Measurements from ENCODE around the gene S100A4. TPM values are rescaled to one million over a fixed set of nuclear protein-coding genes. Genes with fewer than 3 reads are reported as not detected.

Gene S100A4
- total RNA-seq, 1 experiment from 2014 or later: 12.3 TPM

DNA sequence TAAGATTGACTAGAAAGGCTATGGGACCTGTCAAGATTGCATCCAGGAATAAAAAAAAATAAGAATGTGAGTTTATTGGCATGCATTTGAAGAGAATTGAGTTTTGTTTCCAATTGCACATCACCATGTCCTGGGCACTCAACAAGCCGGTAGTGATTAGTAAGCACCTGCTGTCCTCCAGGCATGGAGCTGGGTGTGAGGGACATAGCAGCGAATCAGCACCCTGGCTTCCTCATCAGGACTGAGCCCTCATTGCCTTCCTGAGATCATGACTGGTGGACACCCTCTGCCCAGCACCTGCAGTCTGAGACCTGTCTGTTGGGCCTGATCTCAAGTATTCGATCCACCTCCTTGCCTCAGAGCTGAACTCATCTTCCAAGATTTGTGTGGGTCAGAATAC is 36.6 kb downstream of the S100A4 start:
- DNase-seq (ENCODE audit: low read depth): no peak

DNA sequence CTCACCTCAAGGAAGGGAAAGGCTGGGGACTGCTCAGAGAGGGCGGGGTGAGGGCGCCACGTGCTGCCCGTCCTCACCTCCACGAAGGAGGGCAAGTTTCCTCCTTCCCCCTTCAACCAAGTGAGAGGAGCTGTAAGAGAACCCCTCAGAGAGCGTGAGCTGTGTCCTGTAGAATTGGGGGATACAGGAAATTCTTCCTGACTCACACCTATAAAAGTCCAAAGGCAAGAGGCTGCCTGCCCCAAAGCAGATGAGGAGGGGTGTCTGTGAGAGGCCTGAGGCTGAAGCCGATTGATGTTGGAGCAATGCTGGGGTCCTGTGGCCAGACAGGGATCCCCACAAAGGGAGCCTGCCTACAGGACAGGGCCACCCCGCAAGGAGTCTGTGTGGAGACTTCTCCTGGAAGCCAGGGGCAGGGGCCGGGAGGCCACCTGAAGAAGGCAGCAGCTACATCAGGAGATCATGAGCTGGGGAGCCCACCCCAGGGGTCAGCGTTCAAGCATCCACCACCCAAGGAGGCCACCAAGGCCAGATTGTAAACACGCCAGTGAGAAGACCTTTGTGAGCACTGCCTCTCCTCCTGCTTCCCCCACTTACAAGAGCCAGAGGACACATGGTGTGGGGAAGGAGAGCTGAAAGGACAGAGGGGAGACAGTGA is 37.6 kb downstream of the S100A4 start:
- peak; percentile 38 for DNase-seq (ENCODE audit: low read depth)

DNA sequence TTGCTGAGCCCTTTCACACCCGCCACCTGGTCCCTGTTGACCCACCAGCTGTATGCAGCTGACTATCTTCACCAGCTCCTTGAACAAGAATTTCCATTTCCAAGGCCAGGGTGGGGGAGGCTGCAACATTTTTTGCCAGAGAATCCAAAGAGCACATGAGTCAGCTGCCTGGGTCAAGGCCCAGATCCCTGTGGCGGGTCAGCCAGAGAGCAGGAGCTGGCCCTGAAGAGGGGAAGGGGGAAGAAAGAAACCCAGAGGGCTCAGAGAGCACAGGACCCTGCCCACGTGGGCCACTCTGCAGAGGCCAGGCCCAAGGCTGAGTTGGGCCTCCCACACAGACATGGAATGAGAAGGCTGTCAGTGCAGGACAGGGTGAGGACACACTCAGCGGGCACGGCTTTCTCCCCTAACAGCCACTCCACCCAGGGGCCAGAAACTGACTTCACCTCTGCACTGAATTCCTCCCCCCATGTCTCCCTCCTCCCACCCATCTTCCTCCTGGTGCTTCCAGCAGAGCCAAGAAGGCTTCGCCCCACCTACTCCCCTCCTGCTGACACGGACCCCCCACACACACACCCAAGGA is 38.7 kb downstream of the S100A4 start:
- peak; percentile 94 for DNase-seq (ENCODE audit: low read depth)

DNA sequence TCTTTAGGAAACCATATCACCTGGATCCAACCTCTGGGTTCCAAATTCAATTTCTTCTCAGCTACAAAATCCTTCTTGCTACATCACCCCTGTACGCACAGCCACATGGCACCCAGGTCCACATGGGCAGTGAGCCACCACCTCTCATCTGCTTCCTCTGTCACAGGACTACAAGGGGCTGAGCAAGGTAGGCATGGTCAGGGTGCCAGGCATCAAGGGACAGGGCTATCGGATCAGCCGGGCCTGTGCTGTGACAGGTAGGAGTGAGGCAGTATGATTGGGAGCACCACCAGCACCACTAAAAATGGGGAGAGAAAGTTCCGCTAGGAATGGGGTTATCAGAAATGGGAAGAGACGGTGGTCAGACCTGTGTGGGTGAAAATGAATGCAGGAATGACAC is 39.2 kb downstream of the S100A4 start:
- no peak for DNase-seq (ENCODE audit: low read depth)

DNA sequence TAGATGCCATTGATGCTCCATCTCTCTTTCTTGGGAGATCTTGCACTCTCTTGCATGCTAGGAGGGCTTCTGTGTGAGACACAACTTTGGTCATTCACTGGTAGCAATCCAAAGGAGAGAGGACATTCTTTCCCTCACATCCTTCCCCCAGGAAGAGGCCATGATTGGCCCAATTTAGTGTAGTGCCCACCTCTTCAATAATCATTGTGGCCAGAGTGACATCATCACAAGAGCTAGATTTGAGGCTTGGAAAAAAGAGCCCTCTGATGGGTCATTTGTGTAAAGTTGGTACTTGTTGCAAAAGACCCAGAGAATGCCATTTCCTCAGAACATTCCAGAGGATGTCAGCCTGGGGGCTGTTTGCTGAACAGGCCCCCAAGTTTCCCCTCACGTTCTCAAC is 40.0 kb downstream of the S100A4 start:
- peak; percentile 43 for DNase-seq (ENCODE audit: low read depth)

DNA sequence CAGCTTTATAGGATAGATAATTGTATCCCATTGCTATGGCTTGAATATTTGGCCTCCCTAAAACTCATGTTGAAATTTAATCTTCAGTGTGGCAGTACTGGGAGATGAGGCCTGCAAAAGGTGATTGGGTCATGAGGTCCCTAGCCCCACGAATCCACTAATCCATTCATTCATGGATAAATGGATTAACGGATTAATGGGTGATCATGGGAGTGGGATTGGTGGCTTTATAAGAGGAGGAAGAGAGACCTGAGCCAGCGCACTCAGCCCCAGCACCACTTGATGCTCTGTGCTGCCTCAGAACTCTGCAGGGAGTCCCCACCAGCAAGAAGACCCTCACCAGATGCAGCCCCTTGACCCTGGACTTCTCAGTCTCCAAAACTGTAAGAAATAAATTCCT is 41.8 kb downstream of the S100A4 start:
- DNase-seq (ENCODE audit: low read depth): no peak

DNA sequence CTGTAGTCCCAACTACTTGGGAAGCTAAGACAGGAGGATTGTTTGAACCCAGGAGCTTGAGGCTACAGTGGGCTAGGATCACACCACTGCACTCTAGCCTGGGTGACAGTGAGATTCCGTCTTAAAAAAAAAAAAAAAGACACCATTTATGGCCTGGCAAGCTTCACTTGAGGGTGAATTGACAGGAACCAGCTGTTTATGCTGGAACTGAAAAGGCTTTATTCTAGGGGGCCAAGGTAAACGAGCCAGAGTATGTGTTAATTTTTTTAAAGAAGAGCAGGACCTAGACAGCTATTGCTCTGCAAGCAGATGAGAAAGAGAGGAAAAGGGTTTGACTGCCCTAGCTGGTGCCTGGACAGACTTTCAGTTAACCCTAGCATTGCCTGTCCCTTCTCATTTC is 46.9 kb downstream of the S100A4 start:
- no peak for DNase-seq (ENCODE audit: low read depth)

DNA sequence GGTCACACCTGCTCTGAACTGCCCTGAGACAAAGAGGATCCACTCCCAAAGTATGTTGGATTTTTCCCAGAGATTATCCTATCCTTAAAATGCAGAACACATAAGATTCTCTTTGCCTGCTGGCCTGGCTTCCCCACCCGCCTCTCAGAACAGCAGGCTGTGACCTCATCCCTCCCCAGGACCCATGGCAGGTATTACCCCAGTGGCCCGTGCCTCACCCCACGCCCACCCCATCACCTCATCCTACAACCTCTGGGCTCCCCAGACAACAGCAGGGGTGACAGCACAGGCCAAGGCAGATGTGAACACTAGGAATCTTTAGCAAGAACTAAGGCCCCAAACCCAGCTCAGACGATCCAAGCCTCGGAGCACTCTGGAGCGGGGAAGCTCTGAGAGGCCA is 50.1 kb downstream of the S100A4 start:
- no peak for DNase-seq (ENCODE audit: low read depth)

DNA sequence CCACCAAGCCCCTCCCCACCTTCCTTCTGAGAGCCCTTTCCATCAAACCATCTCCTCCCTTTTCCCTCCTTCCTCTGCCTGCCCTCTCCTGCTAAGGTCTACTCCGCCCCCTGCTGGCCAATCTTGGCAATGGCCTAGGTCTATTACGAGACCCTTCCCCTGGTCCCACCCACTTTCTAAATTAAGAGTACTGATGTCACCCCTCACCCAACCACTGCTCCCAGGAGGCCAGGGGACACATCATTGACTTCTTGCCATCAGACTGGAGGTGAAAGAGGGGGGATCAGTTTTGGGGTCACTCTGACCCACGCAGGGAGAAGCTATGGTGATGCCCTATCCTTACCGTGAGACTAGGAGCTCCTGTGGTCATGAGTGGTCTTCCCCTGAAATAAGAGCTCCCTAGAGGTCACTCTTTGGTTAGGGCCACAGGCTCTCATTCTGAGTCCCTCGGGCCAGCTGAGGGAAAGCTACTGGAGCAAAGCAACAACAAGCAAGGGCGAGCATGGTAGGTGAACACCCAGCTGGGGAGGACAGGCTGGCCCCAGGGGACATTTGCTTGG is 50.5 kb downstream of the S100A4 start:
- peak; percentile 52 for DNase-seq (ENCODE audit: low read depth)

Other genes starting within 250 kb of the S100A4 start
- gene PGLYRP3, start 232.9 kb downstream of the S100A4 start, total RNA-seq (2014; rRNA removed; shearing (Covaris generic)): not detected in 2 replicates
- not detected in 2 replicates for gene PGLYRP4, start 197.0 kb downstream of the S100A4 start, total RNA-seq (2014; rRNA removed; shearing (Covaris generic))
- 0.22 TPM in 1 of 2 replicates, not detected in the other for gene S100A9, start 188.0 kb downstream of the S100A4 start, total RNA-seq (2014; rRNA removed; shearing (Covaris generic))
- not detected in 2 replicates for gene S100A12, start 170.2 kb downstream of the S100A4 start, total RNA-seq (2014; rRNA removed; shearing (Covaris generic))
- gene S100A8, start 154.7 kb downstream of the S100A4 start, total RNA-seq (2014; rRNA removed; shearing (Covaris generic)): 0.15 TPM in 1 of 2 replicates, not detected in the other
- not detected in 2 replicates for gene S100A7A, start 129.3 kb downstream of the S100A4 start, total RNA-seq (2014; rRNA removed; shearing (Covaris generic))
- gene S100A7, start 85.2 kb downstream of the S100A4 start, total RNA-seq (2014; rRNA removed; shearing (Covaris generic)): not detected in 2 replicates
- 526 and 547 TPM in 2 replicates for gene S100A6, start 9.8 kb downstream of the S100A4 start, total RNA-seq (2014; rRNA removed; shearing (Covaris generic))
- not detected in 2 replicates for gene S100A5, start 4.9 kb downstream of the S100A4 start, total RNA-seq (2014; rRNA removed; shearing (Covaris generic))
- 5.2 and 5.8 TPM in 2 replicates for gene S100A3, start 3.5 kb upstream of the S100A4 start, total RNA-seq (2014; rRNA removed; shearing (Covaris generic))
- gene S100A2, start 20.0 kb upstream of the S100A4 start, total RNA-seq (2014; rRNA removed; shearing (Covaris generic)): 14.4 and 19.6 TPM in 2 replicates
- 138 and 163 TPM in 2 replicates for gene S100A16, start 67.3 kb upstream of the S100A4 start, total RNA-seq (2014; rRNA removed; shearing (Covaris generic))
- not detected in 2 replicates for gene S100A14, start 70.5 kb upstream of the S100A4 start, total RNA-seq (2014; rRNA removed; shearing (Covaris generic))
- gene S100A13, start 81.7 kb upstream of the S100A4 start, total RNA-seq (2014; rRNA removed; shearing (Covaris generic)): 206 and 207 TPM in 2 replicates
- gene S100A1, start 82.6 kb upstream of the S100A4 start, total RNA-seq (2014; rRNA removed; shearing (Covaris generic)): 0.42 TPM in 1 of 2 replicates, not detected in the other
- 36.0 and 37.1 TPM in 2 replicates for gene CHTOP, start 88.3 kb upstream of the S100A4 start, total RNA-seq (2014; rRNA removed; shearing (Covaris generic))
- 72.6 and 90.2 TPM in 2 replicates for gene SNAPIN, start 112.9 kb upstream of the S100A4 start, total RNA-seq (2014; rRNA removed; shearing (Covaris generic))
- gene ILF2, start 125.2 kb upstream of the S100A4 start, total RNA-seq (2014; rRNA removed; shearing (Covaris generic)): 278 and 330 TPM in 2 replicates
- gene NPR1, start 132.9 kb upstream of the S100A4 start, total RNA-seq (2014; rRNA removed; shearing (Covaris generic)): not detected in 2 replicates
- 21.4 and 37.0 TPM in 2 replicates for gene INTS3, start 182.2 kb upstream of the S100A4 start, total RNA-seq (2014; rRNA removed; shearing (Covaris generic))
- gene SLC27A3, start 229.6 kb upstream of the S100A4 start, total RNA-seq (2014; rRNA removed; shearing (Covaris generic)): 1.2 and 3.7 TPM in 2 replicates

Data from M059J (cell line).